ENCODE results near the gene UGT1A5.

DNA sequence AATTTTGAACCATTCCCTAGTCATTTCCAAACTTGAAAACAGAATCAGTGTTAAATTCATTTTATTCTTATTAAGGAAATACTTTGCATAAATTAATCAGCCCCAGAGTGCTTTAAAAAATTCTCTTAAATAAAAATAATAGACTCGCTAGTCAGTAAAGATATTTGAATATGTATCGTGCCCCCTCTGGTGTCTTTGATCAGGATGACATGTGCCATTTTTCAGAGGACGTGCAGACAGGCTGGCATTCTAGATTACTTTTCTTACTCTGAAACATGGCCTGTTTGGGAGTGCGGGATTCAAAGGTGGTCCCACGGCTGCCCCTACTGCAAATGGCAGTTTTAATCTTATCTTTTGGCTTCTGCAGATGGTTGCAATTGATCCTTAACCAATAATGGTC is 59.9 kb downstream of the UGT1A5 start:
- TF ChIP-seq MAX (IDR thresholded peaks at IDR 0.05), result no peak
- no peak for TF ChIP-seq TEAD4 (IDR thresholded peaks at IDR 0.05)
- TF ChIP-seq TAF1 (IDR thresholded peaks at IDR 0.05; ENCODE audit: low read depth), result no peak
- no peak for TF ChIP-seq EGR1 (IDR thresholded peaks at IDR 0.05)
- TF ChIP-seq YY1 (IDR thresholded peaks at IDR 0.05; ENCODE audit: low read depth), result no peak
- TF ChIP-seq TCF12 (IDR thresholded peaks at IDR 0.05; ENCODE audit: low read depth), result no peak
- TF ChIP-seq NFIC (IDR thresholded peaks at IDR 0.05), result no peak
- no peak for TF ChIP-seq RAD21 (IDR thresholded peaks at IDR 0.05; ENCODE audit: low read depth)
- TF ChIP-seq REST (IDR thresholded peaks at IDR 0.05; ENCODE audit: low read depth), result no peak
- no peak for TF ChIP-seq FOXM1 (IDR thresholded peaks at IDR 0.05; ENCODE audit: borderline replicate concordance, low read depth)
- no peak for TF ChIP-seq EP300 (IDR thresholded peaks at IDR 0.05; ENCODE audit: borderline replicate concordance)
- TF ChIP-seq CEBPB (IDR thresholded peaks at IDR 0.05), result no peak
- TF ChIP-seq ZBTB7A (IDR thresholded peaks at IDR 0.05; ENCODE audit: low read depth), result no peak

Data from Ishikawa (cell line).